HCT116 (cell line): ENCODE results near the gene IL1RN. TPM values are rescaled to one million over a fixed set of nuclear protein-coding genes. Genes with fewer than 3 reads are reported as not detected.

ENCODE experiments used
- ATAC-seq: fragments of 200-7000 bp; cut with Tn5 transposase; 2 replicates; pipeline ENCODE4 v1.9.1; 2020; ENCODE audit warnings: mild to moderate bottlenecking, moderate library complexity
- BruUV-seq: library from RNA; stranded (reverse); fragments of 400-500 nt; replicated peaks from 2 replicates; lab custom pipeline; 2021; lab: Mats Ljungman, UMichigan
- CTCF ChIA-PET: fragments of 300-600 bp; sonication (Branson Sonifier 250); formaldehyde crosslinking; loops from one replicate; lab custom pipeline; 2021; ENCODE audit warnings: antibody characterized with exemption; lab: Charles Lee
- POLR2A ChIA-PET: fragments of 300-600, 350-600 bp; sonication (Branson Sonifier 250); formaldehyde crosslinking; loops from one replicate; lab custom pipeline; 2021; ENCODE audit warnings: antibody characterized with exemption; lab: Charles Lee
- RAD21 ChIA-PET, 2 experiments: fragments of 300-600 bp; sonication (Branson Sonifier 250); formaldehyde crosslinking; loops; one replicate each; lab custom pipeline; 2023; ENCODE audit warnings: low total read pairs in 2 of 2; ENCODE audit not compliant: uncharacterized antibody in 2 of 2, unreplicated experiment in 2 of 2, low non-redundant PET in 1 of 2; lab: Charles Lee
- DNase-seq: peaks from one replicate; pipeline ENCODE4 v3.0.0-alpha.2; 2010; ENCODE audit warnings: low read depth, low spot score
- H2AFZ ChIP-seq: fragments of 200-600 bp; shearing (Covaris generic), sonication (generic); 2 replicates; pipeline ENCODE4 v1.6.1; 2017; ENCODE audit warnings: low read depth, mixed run types, mixed read lengths, antibody characterized with exemption, low read length; ENCODE audit not compliant: poor library complexity, severe bottlenecking
- H3K27ac ChIP-seq: 2 replicates; pipeline ENCODE4 v1.5.1; 2012; ENCODE audit warnings: low read depth, low read length
- H3K27me3 ChIP-seq: fragments of 200-600 bp; sonication (generic); 2 replicates; pipeline ENCODE4 v1.6.1; 2016; ENCODE audit warnings: mixed run types, low read length, mixed read lengths; ENCODE audit not compliant: insufficient read depth
- H3K36me3 ChIP-seq, 2 experiments: fragments of 200-500 bp in 1 of 2; fragments of 200-600 bp in 1 of 2; sonication (Bioruptor generic) in 1 of 2; sonication (generic) in 1 of 2; 2 replicates each; pipeline versions ENCODE4 v1.5.1 to v1.6.1; 2014 to 2016; ENCODE audit warnings: low read length in 2 of 2, inconsistent platforms in 1 of 2, mixed read lengths in 1 of 2, mixed run types in 1 of 2; ENCODE audit not compliant: insufficient read depth in 2 of 2, control insufficient read depth in 1 of 2
- H3K4me1 ChIP-seq, 2 experiments: fragments of 200-600 bp in 1 of 2; sonication (generic) in 1 of 2; 2 replicates each; pipeline versions ENCODE4 v1.5.1 to v1.6.1; 2012 to 2017; ENCODE audit warnings: low read length in 2 of 2, inconsistent platforms in 1 of 2, mild to moderate bottlenecking in 1 of 2, mixed read lengths in 1 of 2, mixed run types in 1 of 2, moderate library complexity in 1 of 2; ENCODE audit not compliant: insufficient read depth in 2 of 2, control insufficient read depth in 1 of 2
- H3K4me2 ChIP-seq: fragments of 200-600 bp; sonication (generic); 2 replicates; pipeline ENCODE4 v1.6.1; 2017; ENCODE audit warnings: mixed run types, low read length, mixed read lengths
- H3K4me3 ChIP-seq, 2 experiments: fragments of 200-600 bp in 1 of 2; sonication (generic) in 1 of 2; replicated peaks in 1 of 2; 2 replicates each; pipeline ENCODE4 v1.5.1; 2011 to 2016; ENCODE audit warnings: low read length in 2 of 2, control low read depth in 1 of 2, low read depth in 1 of 2, mild to moderate bottlenecking in 1 of 2, mixed read lengths in 1 of 2, mixed run types in 1 of 2
- H3K79me2 ChIP-seq: fragments of 200-600 bp; sonication (generic); 2 replicates; pipeline ENCODE4 v1.6.1; 2017; ENCODE audit warnings: mild to moderate bottlenecking, mixed run types, low read length, moderate library complexity, mixed read lengths; ENCODE audit not compliant: insufficient read depth
- H3K9ac ChIP-seq: fragments of 200-600 bp; sonication (generic); 2 replicates; pipeline ENCODE4 v1.6.1; 2016; ENCODE audit warnings: low read length, mixed read lengths
- H3K9me2 ChIP-seq: fragments of 200-600 bp; sonication (generic), shearing (Covaris generic); 2 replicates; pipeline ENCODE4 v1.6.1; 2017; ENCODE audit warnings: mixed run types, mild to moderate bottlenecking, moderate library complexity; ENCODE audit not compliant: insufficient read depth
- H3K9me3 ChIP-seq, 2 experiments: fragments of 200-500 bp in 1 of 2; fragments of 200-600 bp in 1 of 2; sonication (Bioruptor generic) in 1 of 2; sonication (generic) in 1 of 2; 2 replicates each; pipeline ENCODE4 v1.6.1; 2014 to 2017; ENCODE audit warnings: low read length in 2 of 2, mixed read lengths in 2 of 2, inconsistent platforms in 1 of 2, low read depth in 1 of 2, mild to moderate bottlenecking in 1 of 2, mixed run types in 1 of 2, moderate library complexity in 1 of 2; ENCODE audit not compliant: control insufficient read depth in 1 of 2, insufficient read depth in 1 of 2
- H4K20me1 ChIP-seq: fragments of 200-600 bp; sonication (generic), shearing (Covaris generic); 2 replicates; pipeline ENCODE4 v1.6.1; 2017; ENCODE audit warnings: mixed run types, mild to moderate bottlenecking, moderate library complexity; ENCODE audit not compliant: insufficient read depth
- CBX3 ChIP-seq: IDR thresholded peaks from 2 replicates; pipeline ENCODE4 v1.6.1; 2012; ENCODE audit warnings: low read depth
- EZH2phosphoT487 ChIP-seq: fragments of 200-600 bp; IDR thresholded peaks from 2 replicates; pipeline ENCODE4 v1.6.1; 2018; ENCODE audit warnings: antibody characterized with exemption, borderline replicate concordance
- FOSL1 ChIP-seq: IDR thresholded peaks from 2 replicates; pipeline ENCODE4 v1.6.1; 2012; ENCODE audit warnings: low read depth
- JUND ChIP-seq: IDR thresholded peaks from 2 replicates; pipeline ENCODE4 v1.6.1; 2012
- SIN3A ChIP-seq: IDR thresholded peaks from 2 replicates; pipeline ENCODE4 v1.6.1; 2012; ENCODE audit warnings: low read depth
- SP1 ChIP-seq: IDR thresholded peaks from 2 replicates; pipeline ENCODE4 v1.6.1; 2012; ENCODE audit warnings: low read depth
- ZFX ChIP-seq: fragments of 450-650 bp; IDR thresholded peaks from 2 replicates; pipeline ENCODE4 v1.6.1; 2017
- ZNF274 ChIP-seq: fragments of 200-500 bp; sonication (Bioruptor generic); IDR thresholded peaks from 2 replicates; pipeline ENCODE4 v1.6.1; 2014; ENCODE audit warnings: mild to moderate bottlenecking, low read depth, low read length, inconsistent platforms
- intact Hi-C: fragments of 100-400 bp; cut with micrococcal nuclease; formaldehyde crosslinking; loops from 2 replicates; pipeline ENCODE4 v1.10.0; 2022
- total RNA-seq: library from RNA; stranded (reverse); gene quantifications from one replicate; pipeline ENCODE4 v1.2.1, GENCODE V29; 2021; ENCODE audit not compliant: unreplicated experiment

IL1RN gene
- total RNA-seq, 1 experiment from 2014 or later = 0.25 TPM

DNA sequence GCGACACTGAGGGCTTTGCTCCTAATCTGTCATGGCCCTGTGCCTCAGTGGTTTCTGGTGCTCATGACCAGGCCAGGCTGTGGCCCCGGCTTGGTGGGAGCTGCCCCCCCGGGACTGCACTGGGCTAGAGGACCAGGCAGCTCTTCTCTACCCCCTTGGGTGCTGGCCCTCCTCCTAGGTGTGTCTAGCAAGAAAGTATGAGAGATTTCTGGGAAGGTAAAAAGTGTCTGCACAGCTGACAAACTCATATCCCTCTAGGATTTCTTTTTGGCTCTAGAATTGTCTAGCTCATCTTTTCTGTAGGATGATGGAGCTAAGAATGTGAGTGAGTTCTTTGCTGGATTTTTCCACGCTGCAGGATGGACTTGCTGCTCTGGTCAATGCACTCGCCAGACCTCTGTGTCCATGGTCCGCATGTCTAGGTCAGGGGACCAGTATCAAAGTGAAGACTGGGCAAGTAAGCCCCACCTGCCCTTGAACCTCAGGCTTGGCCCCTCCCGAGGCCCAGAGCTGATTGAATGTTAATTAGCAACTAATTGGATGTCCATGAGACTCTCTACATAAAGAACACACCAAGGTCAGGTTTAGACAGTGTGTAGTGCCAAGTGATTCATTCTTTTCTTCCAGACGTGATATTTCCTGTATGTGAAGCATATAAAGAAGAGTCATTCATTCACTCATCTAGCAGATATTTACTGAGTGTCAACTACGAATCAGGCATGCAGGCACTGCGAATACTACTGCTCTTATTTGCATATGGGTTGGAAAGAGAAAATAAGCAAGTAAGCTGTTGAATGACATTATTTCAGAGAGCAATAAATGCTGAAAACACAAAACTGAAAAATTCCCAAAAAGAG, 30.7 kb downstream of the IL1RN start:
- Histone ChIP-seq H3K36me3 (no peaks in the 10 kb centered on the region), H3K9me2 (no peaks in the 10 kb centered on the region), H3K27me3 (no peaks in the 10 kb centered on the region), H3K4me2 (peak overlapping the region; percentile 100), H3K4me3 (peak overlapping the region; percentile 66 to 74), H4K20me1 (no peaks in the 10 kb centered on the region), H2AFZ (no peak overlapping the region), H3K4me1 (peaks cover 22 to 35% of the 10 kb centered on the region in 2 experiments; a peak in 3 of 4 replicates), H3K27ac (peak overlapping the region; percentile 80), H3K79me2 (no peaks in the 10 kb centered on the region), H3K9me3 (no peaks in the 10 kb centered on the region), H3K9ac (peak overlapping the region; percentile 77)
- peak; percentile 26 for ATAC-seq
- BruUV-seq = no TSS peak
- no peak for DNase-seq
- POLR2A ChIA-PET = interaction anchor here (0.6 to 1.0 kb wide), 2 partner anchors 20 to 41 kb away, joined by 3 read pairs; no protein-coding TSS in a partner anchor
- intact Hi-C loops = loop anchor here (5.0 kb wide), 1 partner anchor 39 kb away; no protein-coding TSS in a partner anchor
- CTCF ChIA-PET = interaction anchor here (0.7 to 5.3 kb wide), 3 partner anchors 20 to 46 kb away, joined by 3 to 51 read pairs (median 4); no protein-coding TSS in a partner anchor
- TF ChIP-seq EZH2phosphoT487 (no peak), SIN3A (no peak), SP1 (peak; percentile 32; the same call in 1 of the 2 replicates), FOSL1 (peak; percentile 24; the same call in 1 of the 2 replicates), ZNF274 (no peak), CBX3 (no peak), JUND (peak; percentile 23; the same call in 1 of the 2 replicates), ZFX (no peak)
- RAD21 ChIA-PET = no interaction called here
